Smooth muscle cell (in vitro differentiated cells): ENCODE results near the gene ERGIC1. TPM values are rescaled to one million over a fixed set of nuclear protein-coding genes. Genes with fewer than 3 reads are reported as not detected.

Experiments used
- DNase-seq: peaks from one replicate; lab custom pipeline; 2025; ENCODE audit not compliant: unreplicated experiment; lab: John Stamatoyannopoulos, UW
- H2AFZ ChIP-seq: fragments of 200-600 bp; sonication (generic); 2 replicates; pipeline ENCODE4 v1.6.0; 2016; ENCODE audit warnings: antibody characterized with exemption, low read depth, mild to moderate bottlenecking
- H3F3A ChIP-seq: fragments of 200-600 bp; sonication (generic); 2 replicates; pipeline ENCODE4 v1.6.0; 2017; ENCODE audit warnings: antibody characterized with exemption, low read depth
- H3K27ac ChIP-seq: fragments of 200-600 bp; sonication (generic); 2 replicates; pipeline ENCODE4 v1.5.1; 2016; ENCODE audit warnings: low read depth, mild to moderate bottlenecking
- H3K27me3 ChIP-seq: fragments of 200-600 bp; sonication (generic); 2 replicates; pipeline ENCODE4 v1.6.1; 2016; ENCODE audit warnings: low read depth, mild to moderate bottlenecking
- H3K36me3 ChIP-seq: fragments of 200-600 bp; sonication (generic); 2 replicates; pipeline ENCODE4 v1.5.1; 2016; ENCODE audit warnings: low read depth
- H3K4me1 ChIP-seq: fragments of 200-600 bp; sonication (generic); 2 replicates; pipeline ENCODE4 v1.5.1; 2016; ENCODE audit warnings: low read depth
- H3K4me2 ChIP-seq: fragments of 200-600 bp; sonication (generic); 2 replicates; pipeline ENCODE4 v1.6.0; 2016; ENCODE audit warnings: mild to moderate bottlenecking
- H3K4me3 ChIP-seq: fragments of 200-600 bp; sonication (generic); 2 replicates; pipeline ENCODE4 v1.5.1; 2016; ENCODE audit warnings: mild to moderate bottlenecking
- H3K79me2 ChIP-seq: fragments of 200-600 bp; sonication (generic); 2 replicates; pipeline ENCODE4 v1.6.0; 2016; ENCODE audit warnings: low read depth, mild to moderate bottlenecking
- H3K9ac ChIP-seq: fragments of 200-600 bp; sonication (generic); 2 replicates; pipeline ENCODE4 v1.6.0; 2016; ENCODE audit warnings: low read depth
- H3K9me3 ChIP-seq: fragments of 200-600 bp; sonication (generic); replicated peaks from 2 replicates; pipeline ENCODE4 v1.5.1; 2016; ENCODE audit warnings: low read depth
- H4K20me1 ChIP-seq: fragments of 200-600 bp; sonication (generic); 2 replicates; pipeline ENCODE4 v1.6.0; 2016; ENCODE audit warnings: low read depth
- WGBS: methylation state at CpG from one replicate; pipeline ENCODE4 v1.1.7; 2016; ENCODE audit warnings: low lambda C conversion rate; 5-methylcytosine and 5-hydroxymethylcytosine counted together
- polyA plus RNA-seq: library from polyadenylated mRNA; unstranded; fragments of >200 nt; fragmentation: Nextera tagmentation; extraction: Ambion mirVana; gene quantifications from 2 replicates; pipeline ENCODE4 v1.2.1, GENCODE V29; 2016
- total RNA-seq: library from RNA; depleted of rRNA; stranded (reverse); fragments of >200 nt; gene quantifications from 2 replicates; pipeline ENCODE4 v1.2.3, GENCODE V29; 2014
- TF ChIP-seq, protein P1 (sequence below): fragments of 200-600 bp; sonication (generic); IDR thresholded peaks from 2 replicates; pipeline ENCODE4 v1.5.1; 2017; ENCODE audit warnings: borderline replicate concordance, mild to moderate bottlenecking, antibody characterized with exemption; ENCODE audit not compliant: insufficient read depth, poor library complexity, severe bottlenecking

Gene ERGIC1
- total and polyA plus RNA-seq, 2 experiments from 2014 or later: 38.2 to 140 TPM

DNA sequence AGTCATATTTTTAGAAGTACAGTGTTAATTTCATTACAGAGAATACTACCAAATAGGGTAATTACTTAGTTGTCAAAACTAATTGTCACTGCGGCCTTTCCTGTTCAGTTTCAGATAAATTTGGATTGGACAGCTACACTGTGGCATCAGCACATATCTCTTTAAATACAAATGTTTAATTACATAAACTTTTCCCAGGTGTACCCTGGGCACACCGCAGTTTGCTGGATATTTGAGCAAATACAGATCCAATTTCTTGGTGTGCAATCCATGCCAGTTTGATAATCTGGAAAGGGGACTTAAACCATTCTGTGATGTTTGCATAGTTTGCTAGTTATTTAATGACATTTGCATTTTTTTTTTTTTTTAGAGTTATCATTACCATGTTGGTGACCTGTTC is 160.4 kb downstream of the ERGIC1 start:
- Histone ChIP-seq H3K27me3 (no peaks in the 10 kb centered on the region), H3K79me2 (peaks cover 61% of the 10 kb centered on the region), H3K9me3 (no peaks in the 10 kb centered on the region), H4K20me1 (peaks cover 68% of the 10 kb centered on the region), H3F3A (no peaks in the 10 kb centered on the region), H3K9ac (no peak overlapping the region), H3K4me1 (no peaks in the 10 kb centered on the region), H2AFZ (no peak overlapping the region), H3K4me2 (no peak overlapping the region), H3K36me3 (peaks cover 13% of the 10 kb centered on the region), H3K4me3 (no peak overlapping the region), H3K27ac (no peak overlapping the region)
- TF ChIP-seq, protein P1, sequence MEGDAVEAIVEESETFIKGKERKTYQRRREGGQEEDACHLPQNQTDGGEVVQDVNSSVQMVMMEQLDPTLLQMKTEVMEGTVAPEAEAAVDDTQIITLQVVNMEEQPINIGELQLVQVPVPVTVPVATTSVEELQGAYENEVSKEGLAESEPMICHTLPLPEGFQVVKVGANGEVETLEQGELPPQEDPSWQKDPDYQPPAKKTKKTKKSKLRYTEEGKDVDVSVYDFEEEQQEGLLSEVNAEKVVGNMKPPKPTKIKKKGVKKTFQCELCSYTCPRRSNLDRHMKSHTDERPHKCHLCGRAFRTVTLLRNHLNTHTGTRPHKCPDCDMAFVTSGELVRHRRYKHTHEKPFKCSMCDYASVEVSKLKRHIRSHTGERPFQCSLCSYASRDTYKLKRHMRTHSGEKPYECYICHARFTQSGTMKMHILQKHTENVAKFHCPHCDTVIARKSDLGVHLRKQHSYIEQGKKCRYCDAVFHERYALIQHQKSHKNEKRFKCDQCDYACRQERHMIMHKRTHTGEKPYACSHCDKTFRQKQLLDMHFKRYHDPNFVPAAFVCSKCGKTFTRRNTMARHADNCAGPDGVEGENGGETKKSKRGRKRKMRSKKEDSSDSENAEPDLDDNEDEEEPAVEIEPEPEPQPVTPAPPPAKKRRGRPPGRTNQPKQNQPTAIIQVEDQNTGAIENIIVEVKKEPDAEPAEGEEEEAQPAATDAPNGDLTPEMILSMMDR: no peak
- DNase-seq: no peak
- WGBS: 97% methylated on average over 2 of the region's 2 CpGs

GRCh38 chr5:172999372-172999973 is 165.4 kb downstream of the ERGIC1 start:
- Histone ChIP-seq H3F3A (no peaks in the 10 kb centered on the region), H3K36me3 (peaks cover 13% of the 10 kb centered on the region), H3K27me3 (no peaks in the 10 kb centered on the region), H3K79me2 (peaks cover 70% of the 10 kb centered on the region), H3K9ac (no peak overlapping the region), H3K4me2 (no peak overlapping the region), H3K4me1 (no peaks in the 10 kb centered on the region), H2AFZ (no peak overlapping the region), H3K4me3 (no peak overlapping the region), H3K27ac (no peak overlapping the region), H3K9me3 (no peaks in the 10 kb centered on the region), H4K20me1 (peaks cover 77% of the 10 kb centered on the region)
- TF ChIP-seq, protein P1: no peak
- DNase-seq: no peak
- WGBS: 100% methylated on average over 3 of the region's 3 CpGs

- Histone ChIP-seq H3K4me1 (no peaks in the 10 kb centered on the region), H3K9me3 (no peaks in the 10 kb centered on the region), H3K9ac (no peak overlapping the region), H2AFZ (no peak overlapping the region), H3K79me2 (peaks cover 74% of the 10 kb centered on the region), H3K36me3 (peaks cover 13% of the 10 kb centered on the region), H3F3A (no peaks in the 10 kb centered on the region), H3K27me3 (no peaks in the 10 kb centered on the region), H3K4me2 (no peak overlapping the region), H3K4me3 (no peak overlapping the region), H3K27ac (no peak overlapping the region), H4K20me1 (peaks cover 78% of the 10 kb centered on the region)
- no peak for DNase-seq
- TF ChIP-seq, protein P1: no peak
- 95% methylated on average over 1 of the region's 1 CpG for WGBS
These were observed 165.9 kb downstream of the ERGIC1 start for GRCh38 chr5:172999974-173000373.

DNA sequence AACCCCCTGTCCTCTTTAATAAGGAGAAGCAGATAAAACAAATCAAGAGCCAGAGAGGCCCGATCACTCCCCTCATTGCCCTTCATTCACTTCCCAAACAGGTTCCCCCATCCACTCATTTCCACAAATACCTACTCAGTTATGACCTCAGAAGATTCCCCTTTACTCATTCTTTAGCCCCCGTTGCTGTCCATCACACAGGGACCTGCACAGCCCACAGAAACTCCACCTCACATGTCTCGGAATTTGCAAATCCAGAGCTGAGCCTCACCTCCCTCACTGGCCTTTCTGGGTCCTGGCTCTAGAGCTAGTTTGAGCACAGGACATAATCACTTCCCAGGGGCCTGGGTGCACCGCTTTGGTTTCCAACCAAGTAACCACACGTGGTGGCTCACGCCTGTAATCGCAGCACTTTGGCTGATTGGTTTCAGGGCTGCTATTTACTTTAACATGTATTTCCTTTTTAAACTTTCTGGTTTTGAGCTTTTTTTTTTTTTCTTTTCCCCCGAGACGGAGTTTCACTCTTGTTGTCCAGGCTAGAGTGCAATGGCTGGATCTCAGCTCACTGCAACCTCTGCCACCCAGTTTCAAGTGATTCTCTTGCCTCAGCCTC is 167.3 kb downstream of the ERGIC1 start:
- Histone ChIP-seq H3K4me3 (no peak overlapping the region), H3K9ac (no peak overlapping the region), H3K9me3 (no peaks in the 10 kb centered on the region), H3K4me2 (no peak overlapping the region), H3K27me3 (no peaks in the 10 kb centered on the region), H4K20me1 (peaks cover 83% of the 10 kb centered on the region), H3K36me3 (no peaks in the 10 kb centered on the region), H3F3A (no peaks in the 10 kb centered on the region), H2AFZ (no peak overlapping the region), H3K27ac (no peak overlapping the region), H3K79me2 (peaks cover 77% of the 10 kb centered on the region), H3K4me1 (no peaks in the 10 kb centered on the region)
- 95% methylated on average over 9 of the region's 9 CpGs for WGBS
- DNase-seq: no peak
- TF ChIP-seq, protein P1: no peak
